Tibial nerve (tissue), 4 donors: ENCODE measurements around the gene KLF14.

Source experiments
- EP300 ChIP-seq, 2 donors: sonication (generic); formaldehyde crosslinking; IDR thresholded peaks; one replicate each; pipeline ENCODE4 v1.6.1; 2017; ENCODE audit warnings: antibody characterized with exemption in 2 of 2, mild to moderate bottlenecking in 1 of 2
- POLR2A ChIP-seq, 2 donors: fragments of 450-650 bp; IDR thresholded peaks; one replicate each; pipeline ENCODE4 v1.6.1; 2017; ENCODE audit warnings: antibody characterized with exemption in 2 of 2, mild to moderate bottlenecking in 2 of 2, moderate library complexity in 2 of 2
- TF ChIP-seq, protein P1 (sequence below), 5 experiments: fragments of 200-600 bp in 3 of 5; fragments of 450-650 bp in 2 of 5; sonication (generic) in 3 of 5; IDR thresholded peaks; one replicate each; pipeline ENCODE4 v1.5.1; 2016 to 2019; ENCODE audit warnings: antibody characterized with exemption in 5 of 5, mild to moderate bottlenecking in 3 of 5, moderate library complexity in 2 of 5

DNA sequence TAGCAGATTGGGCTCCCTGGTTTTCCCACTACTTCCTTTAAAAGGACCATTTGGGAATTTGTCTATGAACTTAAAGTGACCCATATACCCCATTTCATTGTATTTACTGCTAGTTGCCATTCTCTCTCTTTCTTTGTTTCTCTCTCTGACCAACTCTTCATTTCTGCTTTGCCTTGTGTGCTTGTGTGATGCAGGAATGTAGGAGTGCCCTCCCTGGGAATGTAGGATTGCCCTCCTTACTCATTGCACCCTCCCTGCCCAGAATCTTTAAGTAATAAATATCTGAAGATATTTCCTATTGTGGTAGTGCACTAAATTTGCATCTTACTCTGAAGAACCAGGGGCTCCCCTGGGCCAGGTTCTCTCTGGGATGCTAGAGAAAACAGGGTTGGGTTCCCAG is 47.3 kb upstream of the KLF14 start:
- TF ChIP-seq, protein P1, sequence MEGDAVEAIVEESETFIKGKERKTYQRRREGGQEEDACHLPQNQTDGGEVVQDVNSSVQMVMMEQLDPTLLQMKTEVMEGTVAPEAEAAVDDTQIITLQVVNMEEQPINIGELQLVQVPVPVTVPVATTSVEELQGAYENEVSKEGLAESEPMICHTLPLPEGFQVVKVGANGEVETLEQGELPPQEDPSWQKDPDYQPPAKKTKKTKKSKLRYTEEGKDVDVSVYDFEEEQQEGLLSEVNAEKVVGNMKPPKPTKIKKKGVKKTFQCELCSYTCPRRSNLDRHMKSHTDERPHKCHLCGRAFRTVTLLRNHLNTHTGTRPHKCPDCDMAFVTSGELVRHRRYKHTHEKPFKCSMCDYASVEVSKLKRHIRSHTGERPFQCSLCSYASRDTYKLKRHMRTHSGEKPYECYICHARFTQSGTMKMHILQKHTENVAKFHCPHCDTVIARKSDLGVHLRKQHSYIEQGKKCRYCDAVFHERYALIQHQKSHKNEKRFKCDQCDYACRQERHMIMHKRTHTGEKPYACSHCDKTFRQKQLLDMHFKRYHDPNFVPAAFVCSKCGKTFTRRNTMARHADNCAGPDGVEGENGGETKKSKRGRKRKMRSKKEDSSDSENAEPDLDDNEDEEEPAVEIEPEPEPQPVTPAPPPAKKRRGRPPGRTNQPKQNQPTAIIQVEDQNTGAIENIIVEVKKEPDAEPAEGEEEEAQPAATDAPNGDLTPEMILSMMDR (IDR thresholded peaks at IDR 0.05), result no peak
- TF ChIP-seq POLR2A (IDR thresholded peaks at IDR 0.05) (no peak), EP300 (IDR thresholded peaks at IDR 0.05) (no peak)
